ENCODE data around the gene CACNG4.
"Not testable (repeated sequence)": the region's sequence is repeated elsewhere in the genome, so short reads cannot be mapped to it uniquely, and the experiment has no call there.

CACNG4 gene

DNA sequence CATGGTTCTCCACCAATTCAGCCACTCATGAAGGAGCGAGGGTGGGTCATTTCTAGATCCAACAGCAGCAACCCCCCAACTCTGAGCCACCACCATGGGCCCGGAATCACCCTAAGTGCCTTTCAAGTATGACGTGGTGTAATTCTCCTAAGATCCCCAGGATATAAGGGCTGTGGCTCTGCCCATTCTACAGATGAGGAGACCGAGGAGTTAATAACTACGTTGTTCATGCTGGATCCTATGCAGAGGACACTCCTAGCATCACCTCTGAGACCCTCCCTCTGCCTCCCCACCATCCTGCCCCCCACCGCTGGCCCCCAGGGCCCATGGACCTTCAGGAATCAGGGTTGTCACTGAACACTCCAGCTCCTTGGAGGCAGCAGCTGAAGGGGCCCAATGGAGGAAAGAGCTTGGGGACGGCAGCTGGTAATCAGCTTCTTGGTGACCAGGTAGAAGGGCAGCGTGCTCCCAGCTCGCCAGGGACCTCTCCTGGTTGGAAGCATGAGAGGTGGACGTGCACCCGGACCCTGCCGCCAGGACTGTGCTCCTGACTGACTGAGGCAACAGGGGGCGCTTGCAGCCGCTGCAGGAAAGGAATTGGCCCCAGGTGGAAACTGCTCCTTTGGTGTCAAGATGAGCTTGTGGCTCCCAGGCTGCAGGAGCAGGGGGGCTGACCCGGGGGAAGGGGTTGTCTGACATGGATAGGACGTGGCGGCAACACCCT is 51.7 kb downstream of the CACNG4 start:
- no peak for DNase-seq (ENCODE audit: low read depth in 2 of 2, low spot score in 1 of 2)

DNA sequence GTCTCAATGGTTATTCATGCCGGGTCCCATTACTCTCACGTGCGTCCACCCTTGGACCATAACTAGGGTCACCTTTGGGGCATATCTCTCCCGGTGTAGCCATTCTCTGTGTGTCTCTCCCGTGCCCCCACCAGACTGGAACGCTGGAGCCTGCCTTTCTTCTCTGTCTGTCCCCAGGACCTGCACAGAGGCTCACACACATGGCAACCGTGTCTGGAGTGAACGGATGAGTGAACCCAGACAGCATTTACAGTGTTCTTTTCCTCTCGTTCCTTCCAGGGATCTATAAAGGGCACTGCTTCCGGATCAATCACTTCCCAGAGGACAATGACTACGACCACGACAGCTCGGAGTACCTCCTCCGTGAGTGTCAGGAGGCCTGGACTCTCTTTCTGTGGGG is 53.4 kb downstream of the CACNG4 start:
- DNase-seq (ENCODE audit: low read depth in 2 of 2, low spot score in 1 of 2) = no peak

DNA sequence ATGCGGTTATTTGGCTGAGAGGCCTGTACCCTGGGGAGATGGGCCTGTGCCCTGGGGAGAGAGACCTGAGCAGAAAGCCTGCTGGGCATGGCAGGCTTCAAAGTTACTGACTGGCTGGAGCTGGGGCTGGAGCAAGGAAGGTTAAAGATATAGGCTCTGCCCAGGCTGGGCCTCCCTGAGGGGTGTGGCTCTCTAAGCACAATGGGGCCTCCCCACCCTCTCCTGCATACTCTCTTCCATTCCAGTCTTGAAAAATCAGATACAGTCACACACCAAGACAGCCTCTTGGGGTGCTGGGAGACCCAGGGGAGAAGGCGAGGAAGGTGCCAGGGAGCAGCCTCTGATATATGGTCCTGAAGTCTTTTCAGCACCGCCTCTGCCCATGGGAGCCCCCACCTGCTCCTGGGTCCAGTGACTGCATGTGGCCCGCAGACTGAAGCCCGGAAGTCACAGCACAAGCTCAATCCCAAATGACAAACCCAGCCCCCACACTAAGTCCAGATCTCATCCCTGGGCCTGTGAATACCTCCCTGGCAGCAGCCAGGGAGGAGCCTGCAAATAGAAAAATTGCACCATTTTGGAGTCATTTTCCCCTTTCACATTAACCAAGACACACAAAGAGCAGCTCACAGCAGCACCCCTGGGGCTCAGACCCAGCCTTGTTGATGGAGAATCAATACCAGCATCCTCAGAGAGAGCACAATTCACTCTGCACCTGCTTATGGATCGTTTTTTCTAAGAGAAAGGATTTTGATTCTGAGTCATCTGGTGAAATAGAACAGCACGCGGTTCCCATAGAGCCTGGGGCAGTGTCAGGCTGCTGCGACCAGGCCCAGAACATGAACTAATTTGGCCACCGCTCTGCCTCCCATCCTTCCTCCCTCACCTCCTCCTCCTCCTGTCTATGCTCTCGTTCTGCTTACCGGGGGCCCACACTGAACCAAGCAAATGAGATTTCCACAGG is 54.2 kb downstream of the CACNG4 start:
- DNase-seq (ENCODE audit: low read depth in 2 of 2, low spot score in 1 of 2) = no peak

DNA sequence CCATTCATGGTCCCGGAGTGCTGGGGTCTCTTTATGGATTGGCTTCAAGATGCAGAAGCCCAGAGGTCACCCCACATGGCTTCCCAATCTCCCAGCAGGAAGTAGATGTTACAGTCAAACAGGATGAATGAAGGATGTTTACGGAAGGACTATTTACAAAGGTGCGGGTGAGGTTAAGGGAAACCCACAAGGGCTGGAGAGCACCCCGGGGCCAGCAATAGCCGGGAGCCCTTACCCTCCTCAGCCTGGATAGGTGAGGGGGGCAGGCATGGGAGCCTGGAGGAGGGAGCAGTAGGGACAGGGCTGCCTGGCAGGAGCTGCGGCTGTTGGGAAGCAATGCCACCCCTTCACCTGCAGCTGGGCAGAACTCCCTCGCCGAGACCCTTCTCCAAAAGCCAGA is 55.3 kb downstream of the CACNG4 start:
- DNase-seq (ENCODE audit: low read depth in 2 of 2, low spot score in 1 of 2) = no peak

DNA sequence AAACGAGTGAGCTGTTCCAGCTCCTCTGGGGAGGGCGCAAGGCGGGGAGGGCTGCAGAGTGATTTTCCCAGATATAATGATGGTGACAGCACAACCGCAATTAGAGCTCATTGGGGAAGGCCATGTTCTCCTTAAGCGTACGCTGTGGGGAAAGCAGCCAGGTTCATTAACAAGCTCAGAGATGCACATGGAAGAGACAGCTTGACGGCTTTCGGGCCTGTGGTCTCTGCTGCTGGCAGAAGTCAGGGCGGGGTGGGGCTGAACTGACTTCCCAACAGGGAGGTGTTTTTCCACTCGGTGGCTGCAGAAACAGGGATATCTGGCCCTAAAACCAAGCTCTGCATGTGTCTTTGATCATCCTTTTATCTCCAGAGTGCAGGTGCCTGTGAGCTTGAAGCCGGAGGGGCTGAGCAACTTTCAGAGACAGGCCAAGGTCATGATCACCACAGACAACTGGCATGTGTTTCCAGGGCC is 55.8 kb downstream of the CACNG4 start:
- DNase-seq (ENCODE audit: low read depth in 2 of 2, low spot score in 1 of 2) = no peak

GRCh38 chr17:67021196-67021595 is 56.7 kb downstream of the CACNG4 start:
- DNase-seq (ENCODE audit: low read depth in 2 of 2, low spot score in 1 of 2) = no peak

DNA sequence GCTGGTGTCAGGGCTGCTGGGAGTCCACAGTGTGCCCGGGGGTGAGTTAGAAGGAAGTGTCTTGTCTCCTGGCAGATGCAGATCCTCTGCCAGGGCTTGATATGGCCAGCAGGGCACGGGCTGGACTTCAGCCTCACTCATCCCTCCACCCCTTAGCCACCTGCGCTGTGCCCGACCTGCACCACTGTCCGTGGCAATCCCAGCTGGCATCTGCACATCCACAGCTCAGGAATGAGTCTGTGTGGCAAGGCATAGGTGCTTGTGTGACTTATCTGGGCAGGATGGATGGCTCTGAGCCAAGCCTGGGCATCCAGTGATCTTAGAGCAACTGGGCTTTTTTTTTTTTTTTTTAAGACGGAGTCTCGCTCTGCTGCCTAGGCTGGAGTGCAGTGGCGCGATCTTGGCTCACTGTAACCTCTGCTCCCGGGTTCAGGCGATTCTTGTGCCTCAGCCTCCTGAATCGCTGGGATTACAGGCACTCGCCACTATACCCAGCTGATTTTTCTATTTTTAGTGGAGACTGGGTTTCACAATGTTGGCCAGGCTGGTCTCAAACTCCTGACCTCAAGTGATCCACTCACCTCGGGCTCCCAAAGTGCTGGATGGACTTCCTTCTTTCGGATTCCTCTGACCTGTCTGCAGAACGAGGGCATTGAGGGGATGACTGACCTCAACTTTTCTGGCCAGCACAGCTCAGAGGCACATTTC is 57.4 kb downstream of the CACNG4 start:
- DNase-seq (ENCODE audit: low read depth in 2 of 2, low spot score in 1 of 2) = no peak

DNA sequence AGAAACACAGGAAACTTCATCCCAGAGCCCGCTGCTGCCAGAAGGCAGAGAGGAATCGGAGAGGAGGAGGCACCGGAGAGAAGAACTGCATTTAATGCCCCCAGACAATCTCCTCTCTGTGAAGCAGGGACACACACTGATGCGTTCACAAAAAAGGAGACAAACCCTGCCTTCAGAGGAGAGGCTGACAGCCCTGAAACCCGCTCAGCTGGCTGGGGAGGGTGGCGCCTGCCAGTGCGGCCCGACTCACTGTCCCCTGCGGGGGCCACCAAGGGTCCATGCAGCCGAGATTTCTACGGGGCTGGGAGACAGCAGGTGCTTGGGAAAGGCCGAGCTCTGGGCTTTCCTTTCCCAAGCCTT is 57.9 kb downstream of the CACNG4 start:
- DNase-seq (ENCODE audit: low read depth in 2 of 2, low spot score in 1 of 2) = no peak

DNA sequence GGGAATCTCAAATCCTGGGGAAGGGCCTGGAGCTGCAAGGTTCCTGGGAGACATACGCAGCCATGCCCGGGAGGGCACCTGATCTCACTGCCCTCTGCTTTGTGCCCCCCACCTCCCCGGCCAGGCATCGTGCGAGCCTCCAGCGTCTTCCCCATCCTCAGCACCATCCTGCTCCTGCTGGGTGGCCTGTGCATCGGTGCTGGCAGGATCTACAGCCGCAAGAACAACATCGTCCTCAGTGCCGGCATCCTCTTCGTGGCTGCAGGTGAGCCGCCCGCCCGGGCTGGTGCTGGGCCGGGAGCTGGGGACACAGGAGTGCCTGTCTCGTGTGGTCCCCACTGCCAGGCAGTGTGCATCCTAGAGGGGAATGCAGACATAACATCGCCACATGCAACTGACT is 60.2 kb downstream of the CACNG4 start:
- DNase-seq (ENCODE audit: low read depth in 2 of 2, low spot score in 1 of 2) = no peak

- DNase-seq (ENCODE audit: low read depth in 2 of 2, low spot score in 1 of 2) = no peak
Observed at GRCh38 chr17:67025216-67025792, 60.8 kb downstream of the CACNG4 start.

- DNase-seq (ENCODE audit: low read depth in 2 of 2, low spot score in 1 of 2) = no peak
Observed at GRCh38 chr17:67026341-67026740, 61.8 kb downstream of the CACNG4 start.

- DNase-seq (ENCODE audit: low read depth in 2 of 2, low spot score in 1 of 2) = no peak
Observed at GRCh38 chr17:67027031-67027628, 62.6 kb downstream of the CACNG4 start.

DNA sequence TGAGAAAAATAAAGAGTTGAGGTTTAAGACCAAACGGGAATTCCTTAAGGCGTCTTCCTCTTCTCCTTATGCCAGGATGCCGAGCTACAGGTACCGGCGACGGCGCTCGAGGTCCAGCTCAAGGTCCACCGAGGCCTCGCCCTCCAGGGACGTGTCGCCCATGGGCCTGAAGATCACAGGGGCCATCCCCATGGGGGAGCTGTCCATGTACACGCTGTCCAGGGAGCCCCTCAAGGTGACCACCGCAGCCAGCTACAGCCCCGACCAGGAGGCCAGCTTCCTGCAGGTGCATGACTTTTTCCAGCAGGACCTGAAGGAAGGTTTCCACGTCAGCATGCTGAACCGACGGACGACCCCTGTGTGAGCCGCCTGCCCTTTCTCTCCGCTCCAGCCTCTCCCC is 66.1 kb downstream of the CACNG4 start:
- no peak for DNase-seq (ENCODE audit: low read depth in 2 of 2, low spot score in 1 of 2)

GRCh38 chr17:67032382-67032781 is 67.9 kb downstream of the CACNG4 start:
- DNase-seq (ENCODE audit: low read depth in 2 of 2, low spot score in 1 of 2) = no peak

GRCh38 chr17:67032985-67033384 is 68.5 kb downstream of the CACNG4 start:
- DNase-seq (ENCODE audit: low read depth in 2 of 2, low spot score in 1 of 2) = no peak

- no peak for DNase-seq (ENCODE audit: low read depth in 2 of 2, low spot score in 1 of 2)
Observed at GRCh38 chr17:67033613-67034012, 69.1 kb downstream of the CACNG4 start.

DNA sequence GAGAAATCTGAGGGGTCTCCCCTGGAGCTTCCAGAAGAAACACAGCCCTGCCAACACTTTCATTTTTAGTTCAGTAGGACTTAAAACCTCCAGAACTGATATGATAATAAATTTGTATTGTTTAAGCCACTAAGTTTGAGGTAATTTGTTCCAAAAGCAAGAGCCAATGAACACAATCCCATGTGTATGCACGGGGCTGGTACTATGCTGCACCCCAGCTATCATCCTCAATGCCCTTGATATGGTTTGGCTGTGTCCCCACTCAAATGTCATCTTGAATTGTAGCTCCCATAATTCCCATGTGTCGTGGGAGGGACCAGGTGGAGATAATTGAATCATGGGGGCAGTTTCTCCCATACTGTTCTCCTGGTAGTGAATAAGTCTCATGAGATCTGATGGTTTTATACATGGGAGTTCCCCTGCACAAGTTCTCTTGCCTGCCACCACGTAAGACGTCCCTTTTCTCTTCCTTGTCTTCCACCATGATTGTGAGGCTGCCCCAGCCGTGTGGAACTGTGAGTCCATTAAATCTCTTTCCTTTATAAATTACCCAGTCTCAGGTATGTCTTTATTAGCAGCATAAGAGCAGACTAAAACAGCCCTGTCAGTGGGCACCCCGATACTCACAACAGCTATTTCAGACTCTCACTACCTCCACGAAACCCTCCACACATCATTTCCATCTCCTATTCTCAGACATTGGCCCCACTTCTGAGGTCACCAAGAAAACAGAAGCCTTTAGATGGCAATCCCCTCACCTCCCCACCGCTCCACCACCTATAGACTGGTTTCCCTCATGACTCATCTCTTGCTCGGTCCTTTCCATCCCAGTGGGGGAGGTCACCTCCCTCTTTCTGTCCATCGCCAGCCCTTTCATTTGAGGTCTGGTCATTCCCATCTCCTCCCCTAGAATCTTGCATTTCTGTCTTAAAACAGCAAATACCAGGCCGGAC is 70.9 kb downstream of the CACNG4 start:
- no peak for DNase-seq (ENCODE audit: low read depth in 2 of 2, low spot score in 1 of 2)

GRCh38 chr17:67038861-67039365 is 74.4 kb downstream of the CACNG4 start:
- DNase-seq (ENCODE audit: low read depth in 2 of 2, low spot score in 1 of 2) = no peak

DNA sequence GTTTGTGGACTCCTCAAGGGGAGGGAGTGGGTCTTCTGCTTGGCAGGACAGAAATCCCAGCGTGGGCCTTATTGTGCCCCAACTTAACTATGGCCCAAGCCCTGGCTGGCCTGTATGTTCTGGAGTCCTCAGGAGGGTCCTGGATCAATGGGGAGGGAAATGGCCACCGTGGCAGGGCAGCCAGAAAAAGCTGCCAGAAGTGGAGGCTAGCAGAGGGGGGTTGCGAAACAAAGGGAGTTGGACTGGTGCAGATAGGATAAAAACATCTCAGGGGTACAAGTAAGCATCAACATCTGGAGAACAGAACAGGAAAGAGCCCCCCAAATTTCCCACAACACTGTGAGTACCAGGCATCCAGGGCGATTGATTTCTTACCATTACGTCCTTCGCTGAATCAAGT is 76.1 kb downstream of the CACNG4 start:
- no peak for DNase-seq (ENCODE audit: low read depth in 2 of 2, low spot score in 1 of 2)

GRCh38 chr17:67041119-67041518 is 76.6 kb downstream of the CACNG4 start:
- not testable (repeated sequence) for DNase-seq (ENCODE audit: low read depth in 2 of 2, low spot score in 1 of 2)
